ENCODE measurements around the gene STK32B. TPM values are rescaled to one million over a fixed set of nuclear protein-coding genes. Genes with fewer than 3 reads are reported as not detected.

Gene STK32B
- polyA plus RNA-seq, 2 of the 4 experiments (the other 2 are of a cell fraction), result 7.6 to 12.1 TPM

DNA sequence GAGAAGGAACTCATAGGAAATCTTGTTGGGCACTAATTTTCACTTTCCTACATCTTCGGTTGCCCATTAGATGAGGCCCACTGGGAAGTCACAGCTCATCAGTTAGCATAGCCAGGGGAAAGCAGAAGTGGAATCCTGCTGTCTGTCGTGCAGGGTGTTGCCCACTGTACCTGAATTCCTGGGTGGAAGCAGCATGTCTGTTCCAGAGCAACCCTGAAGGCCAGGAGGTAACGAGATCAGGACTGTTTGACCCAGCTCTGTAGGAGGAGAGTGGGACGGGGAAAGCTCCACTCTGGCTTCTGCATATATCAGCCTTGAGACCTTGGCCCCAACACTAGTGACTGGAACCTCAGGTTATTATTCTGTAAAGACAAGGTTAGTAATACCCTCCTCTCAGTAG, 361.0 kb downstream of the STK32B start (continued):
- no peak for TF ChIP-seq ATOH8 (CRISPR knock-in tag; IDR thresholded peaks at IDR 0.05; ENCODE audit: low read depth)
- no peak for TF ChIP-seq RFX5 (IDR thresholded peaks at IDR 0.05)
- no peak for TF ChIP-seq MAX (IDR thresholded peaks at IDR 0.05)
- no peak for TF ChIP-seq KDM5A (IDR thresholded peaks at IDR 0.05)
- no peak for TF ChIP-seq HDAC2 (IDR thresholded peaks at IDR 0.05)
- no peak for TF ChIP-seq CHD4 (IDR thresholded peaks at IDR 0.05; ENCODE audit: borderline replicate concordance)
- TF ChIP-seq HMGXB4 (CRISPR knock-in tag; IDR thresholded peaks at IDR 0.05; ENCODE audit: borderline replicate concordance), result no peak
- TF ChIP-seq HOXB13 (CRISPR knock-in tag; IDR thresholded peaks at IDR 0.05; ENCODE audit: low read depth), result no peak

GRCh38 chr4:5412751-5413150, 361.5 kb downstream of the STK32B start:
- H3K4me3 ChIP-seq, result no peak overlapping the region
- POLR2A ChIA-PET, result no interaction called here
- FAIRE-seq (no peak), ATAC-seq (no peak), DNase-seq (ENCODE audit: low read depth in 1 of 2, low spot score in 1 of 2) (no peak)
- no peak overlapping the region for H3K27ac ChIP-seq
- H3K9me3 ChIP-seq, result peaks cover 11% of the 10 kb centered on the region; the same call in 2 of the 3 replicates
- no peaks in the 10 kb centered on the region for H3K4me1 ChIP-seq
- 95% methylated on average over 1 of the region's 1 CpG for whole genome bisulfite sequencing (ENCODE audit: missing lambda C conversion rate)
- TF ChIP-seq, protein P1, sequence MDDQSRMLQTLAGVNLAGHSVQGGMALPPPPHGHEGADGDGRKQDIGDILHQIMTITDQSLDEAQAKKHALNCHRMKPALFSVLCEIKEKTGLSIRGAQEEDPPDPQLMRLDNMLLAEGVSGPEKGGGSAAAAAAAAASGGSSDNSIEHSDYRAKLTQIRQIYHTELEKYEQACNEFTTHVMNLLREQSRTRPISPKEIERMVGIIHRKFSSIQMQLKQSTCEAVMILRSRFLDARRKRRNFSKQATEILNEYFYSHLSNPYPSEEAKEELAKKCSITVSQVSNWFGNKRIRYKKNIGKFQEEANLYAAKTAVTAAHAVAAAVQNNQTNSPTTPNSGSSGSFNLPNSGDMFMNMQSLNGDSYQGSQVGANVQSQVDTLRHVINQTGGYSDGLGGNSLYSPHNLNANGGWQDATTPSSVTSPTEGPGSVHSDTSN (IDR thresholded peaks at IDR 0.05), result no peak
- TF ChIP-seq RNF2 (IDR thresholded peaks at IDR 0.05; ENCODE audit: borderline replicate concordance, low read depth) (no peak), EHF (CRISPR knock-in tag; IDR thresholded peaks at IDR 0.05) (no peak), E2F6 (IDR thresholded peaks at IDR 0.05; ENCODE audit: borderline replicate concordance, low read depth) (no peak), CBX8 (IDR thresholded peaks at IDR 0.05) (no peak), FOSB (CRISPR knock-in tag; IDR thresholded peaks at IDR 0.05) (no peak), NPAS2 (CRISPR knock-in tag; IDR thresholded peaks at IDR 0.05; ENCODE audit: borderline replicate concordance) (no peak), SREBF2 (IDR thresholded peaks at IDR 0.05) (no peak), PHF8 (IDR thresholded peaks at IDR 0.05; ENCODE audit: borderline replicate concordance, low read depth) (no peak), POLR2AphosphoS2 (conservative IDR thresholded peaks at IDR 0.05; ENCODE audit: low read length) (no peak), BCL3 (IDR thresholded peaks at IDR 0.05) (no peak), CBX2 (IDR thresholded peaks at IDR 0.05; ENCODE audit: borderline replicate concordance, low read depth) (no peak), USF2 (IDR thresholded peaks at IDR 0.05) (no peak), CHD2 (IDR thresholded peaks at IDR 0.05; ENCODE audit: low read length, partially characterized antibody) (no peak), HEYL (CRISPR knock-in tag; IDR thresholded peaks at IDR 0.05) (no peak), ZC3H11A (IDR thresholded peaks at IDR 0.05) (no peak)
- TF ChIP-seq, protein P2, sequence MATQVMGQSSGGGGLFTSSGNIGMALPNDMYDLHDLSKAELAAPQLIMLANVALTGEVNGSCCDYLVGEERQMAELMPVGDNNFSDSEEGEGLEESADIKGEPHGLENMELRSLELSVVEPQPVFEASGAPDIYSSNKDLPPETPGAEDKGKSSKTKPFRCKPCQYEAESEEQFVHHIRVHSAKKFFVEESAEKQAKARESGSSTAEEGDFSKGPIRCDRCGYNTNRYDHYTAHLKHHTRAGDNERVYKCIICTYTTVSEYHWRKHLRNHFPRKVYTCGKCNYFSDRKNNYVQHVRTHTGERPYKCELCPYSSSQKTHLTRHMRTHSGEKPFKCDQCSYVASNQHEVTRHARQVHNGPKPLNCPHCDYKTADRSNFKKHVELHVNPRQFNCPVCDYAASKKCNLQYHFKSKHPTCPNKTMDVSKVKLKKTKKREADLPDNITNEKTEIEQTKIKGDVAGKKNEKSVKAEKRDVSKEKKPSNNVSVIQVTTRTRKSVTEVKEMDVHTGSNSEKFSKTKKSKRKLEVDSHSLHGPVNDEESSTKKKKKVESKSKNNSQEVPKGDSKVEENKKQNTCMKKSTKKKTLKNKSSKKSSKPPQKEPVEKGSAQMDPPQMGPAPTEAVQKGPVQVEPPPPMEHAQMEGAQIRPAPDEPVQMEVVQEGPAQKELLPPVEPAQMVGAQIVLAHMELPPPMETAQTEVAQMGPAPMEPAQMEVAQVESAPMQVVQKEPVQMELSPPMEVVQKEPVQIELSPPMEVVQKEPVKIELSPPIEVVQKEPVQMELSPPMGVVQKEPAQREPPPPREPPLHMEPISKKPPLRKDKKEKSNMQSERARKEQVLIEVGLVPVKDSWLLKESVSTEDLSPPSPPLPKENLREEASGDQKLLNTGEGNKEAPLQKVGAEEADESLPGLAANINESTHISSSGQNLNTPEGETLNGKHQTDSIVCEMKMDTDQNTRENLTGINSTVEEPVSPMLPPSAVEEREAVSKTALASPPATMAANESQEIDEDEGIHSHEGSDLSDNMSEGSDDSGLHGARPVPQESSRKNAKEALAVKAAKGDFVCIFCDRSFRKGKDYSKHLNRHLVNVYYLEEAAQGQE (IDR thresholded peaks at IDR 0.05), result no peak
- no peak overlapping the region for H3K4me2 ChIP-seq
- CTCF ChIA-PET, result interaction anchor here (2.1 kb wide), 1 partner anchor 12 kb away, joined by 4 read pairs; no protein-coding TSS in a partner anchor

Data from A549 (cell line).